CD4-positive, alpha-beta T cell treated with Interleukin-6 for 4 hours (primary cell): ENCODE data around the gene NPHP4.

Experiments
- DNase-seq: peaks from one replicate; pipeline ENCODE4 v3.0.0-alpha.2; 2020; ENCODE audit warnings: mixed read lengths

NPHP4 gene

GRCh38 chr1:5992026-5992813 lies at the start of gene NPHP4:
NPHP4 (minus strand) TSS chr1:5992425; CDS start chr1:5986289, 6,136 bp downstream.
- DNase-seq = peak; percentile 99

GRCh38 chr1:6041432-6042062 lies 49.3 kb upstream of the NPHP4 start:
- peak; percentile 26 for DNase-seq

- DNase-seq = no peak
Measured at GRCh38 chr1:6040861-6041415, 48.7 kb upstream of the NPHP4 start.

GRCh38 chr1:6040444-6040843 lies 48.2 kb upstream of the NPHP4 start:
- no peak for DNase-seq

- no peak for DNase-seq
Measured at GRCh38 chr1:6039031-6039430, 46.8 kb upstream of the NPHP4 start.

GRCh38 chr1:6038603-6039002 lies 46.4 kb upstream of the NPHP4 start:
- no peak for DNase-seq

GRCh38 chr1:6037338-6037762 lies 45.1 kb upstream of the NPHP4 start:
- peak; percentile 23 for DNase-seq

GRCh38 chr1:6035719-6036118 lies 43.5 kb upstream of the NPHP4 start:
- DNase-seq = no peak

GRCh38 chr1:6035303-6035702 lies 43.1 kb upstream of the NPHP4 start:
- DNase-seq = no peak

- no peak for DNase-seq
Measured at GRCh38 chr1:6034750-6035096, 42.5 kb upstream of the NPHP4 start.

GRCh38 chr1:6033986-6034749 lies 41.9 kb upstream of the NPHP4 start:
- DNase-seq = peak; percentile 47

GRCh38 chr1:6033124-6033523 lies 40.9 kb upstream of the NPHP4 start:
- DNase-seq = no peak

GRCh38 chr1:6030547-6031261 lies 38.5 kb upstream of the NPHP4 start:
- DNase-seq = no peak

GRCh38 chr1:6030132-6030531 lies 37.9 kb upstream of the NPHP4 start:
- DNase-seq = no peak

- no peak for DNase-seq
Measured at GRCh38 chr1:6029351-6029750, 37.1 kb upstream of the NPHP4 start.

- peak; percentile 78 for DNase-seq
Measured at GRCh38 chr1:6028042-6028850, 36.0 kb upstream of the NPHP4 start.

GRCh38 chr1:6027591-6027990 lies 35.4 kb upstream of the NPHP4 start:
- DNase-seq = no peak

GRCh38 chr1:6026095-6026809 lies 34.0 kb upstream of the NPHP4 start:
- DNase-seq = peak; percentile 97

GRCh38 chr1:6025269-6026094 lies 33.3 kb upstream of the NPHP4 start:
- DNase-seq = no peak

GRCh38 chr1:6024376-6024775 lies 32.2 kb upstream of the NPHP4 start:
- DNase-seq = no peak
